HepG2 (cell line): ENCODE data around the gene KERA.

Experiments
- MEIS1 ChIP-seq: sonication (generic); formaldehyde crosslinking; IDR thresholded peaks from 2 replicates; pipeline ENCODE4 v1.9.0; 2021; ENCODE audit warnings: mild to moderate bottlenecking, missing genetic modification reagents, moderate library complexity, borderline replicate concordance
- TAF1 ChIP-seq: sonication (generic); formaldehyde crosslinking; IDR thresholded peaks from 2 replicates; pipeline ENCODE4 v1.4.0; 2020; ENCODE audit warnings: missing genetic modification reagents
- TRIM24 ChIP-seq: sonication (generic); formaldehyde crosslinking; IDR thresholded peaks from 2 replicates; pipeline ENCODE4 v1.8.0; 2022; ENCODE audit warnings: mild to moderate bottlenecking, missing genetic modification reagents
- ZNF235 ChIP-seq: sonication (generic); formaldehyde crosslinking; IDR thresholded peaks from 2 replicates; pipeline ENCODE4 v1.8.1; 2023; ENCODE audit warnings: mild to moderate bottlenecking, missing genetic modification reagents, borderline replicate concordance
- TF ChIP-seq, protein P1 (sequence below): sonication (generic); formaldehyde crosslinking; IDR thresholded peaks from 2 replicates; pipeline ENCODE4 v1.5.0; 2020; ENCODE audit warnings: mild to moderate bottlenecking, missing genetic modification reagents, moderate library complexity

DNA sequence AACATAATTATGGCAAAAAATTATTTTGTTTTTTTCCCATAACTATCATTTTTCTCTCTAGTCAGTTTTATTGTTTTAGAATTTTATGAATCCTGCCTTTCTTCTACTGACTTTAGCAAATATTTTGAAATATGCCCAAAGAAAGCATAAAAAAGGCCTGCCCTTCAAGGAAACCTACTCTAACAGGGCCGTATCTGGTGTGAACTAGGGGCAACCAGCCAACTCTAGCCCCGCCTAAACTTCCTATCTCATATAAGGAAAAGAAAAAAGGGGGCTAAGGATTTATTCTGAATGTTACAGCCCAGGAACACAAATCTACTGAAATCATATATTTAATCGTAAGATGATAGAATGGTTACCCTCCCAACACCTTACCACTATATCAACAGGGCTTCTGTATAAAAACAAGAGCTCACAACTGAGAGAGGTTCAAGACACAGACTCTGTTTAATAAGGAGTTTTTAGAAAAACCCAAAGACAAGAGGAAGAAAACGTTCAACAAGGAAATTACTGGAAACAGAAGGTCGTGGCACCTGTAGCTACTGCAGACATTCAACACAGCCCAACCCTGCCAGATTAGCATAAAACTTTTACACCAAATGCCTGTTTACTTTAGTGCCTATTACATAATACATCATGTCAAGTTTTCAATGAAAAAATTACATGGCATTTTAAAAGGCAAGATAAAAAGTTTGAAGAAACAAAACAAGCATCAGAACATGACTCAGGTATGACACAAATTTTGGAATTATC, 40.1 kb downstream of the KERA start:
- TF ChIP-seq ZNF235 (CRISPR knock-in tag) (no peak), TRIM24 (CRISPR knock-in tag) (no peak), TAF1 (CRISPR knock-in tag) (no peak), MEIS1 (CRISPR knock-in tag) (no peak)
- TF ChIP-seq, protein P1, sequence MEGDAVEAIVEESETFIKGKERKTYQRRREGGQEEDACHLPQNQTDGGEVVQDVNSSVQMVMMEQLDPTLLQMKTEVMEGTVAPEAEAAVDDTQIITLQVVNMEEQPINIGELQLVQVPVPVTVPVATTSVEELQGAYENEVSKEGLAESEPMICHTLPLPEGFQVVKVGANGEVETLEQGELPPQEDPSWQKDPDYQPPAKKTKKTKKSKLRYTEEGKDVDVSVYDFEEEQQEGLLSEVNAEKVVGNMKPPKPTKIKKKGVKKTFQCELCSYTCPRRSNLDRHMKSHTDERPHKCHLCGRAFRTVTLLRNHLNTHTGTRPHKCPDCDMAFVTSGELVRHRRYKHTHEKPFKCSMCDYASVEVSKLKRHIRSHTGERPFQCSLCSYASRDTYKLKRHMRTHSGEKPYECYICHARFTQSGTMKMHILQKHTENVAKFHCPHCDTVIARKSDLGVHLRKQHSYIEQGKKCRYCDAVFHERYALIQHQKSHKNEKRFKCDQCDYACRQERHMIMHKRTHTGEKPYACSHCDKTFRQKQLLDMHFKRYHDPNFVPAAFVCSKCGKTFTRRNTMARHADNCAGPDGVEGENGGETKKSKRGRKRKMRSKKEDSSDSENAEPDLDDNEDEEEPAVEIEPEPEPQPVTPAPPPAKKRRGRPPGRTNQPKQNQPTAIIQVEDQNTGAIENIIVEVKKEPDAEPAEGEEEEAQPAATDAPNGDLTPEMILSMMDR (CRISPR knock-in tag), result no peak
